Cardiac muscle cell (in vitro differentiated cells and primary cell): Measurements from ENCODE around the gene AK2. TPM values are rescaled to one million over a fixed set of nuclear protein-coding genes. Genes with fewer than 3 reads are reported as not detected.

ENCODE experiments used
- DNase-seq, 2 donors: peaks; one replicate each; pipeline versions ENCODE4 v3.0.0 to v3.0.0-alpha.2; 2010 to 2017; ENCODE audit warnings: low read depth in 1 of 2, low spot score in 1 of 2
- H3K27ac ChIP-seq: fragments of 200-600 bp; sonication (generic); 2 replicates; pipeline ENCODE4 v1.5.1; 2016
- H3K27me3 ChIP-seq: fragments of 200-600 bp; sonication (generic); 2 replicates; pipeline ENCODE4 v1.6.0; 2016; ENCODE audit warnings: control low read depth
- H3K36me3 ChIP-seq: fragments of 200-600 bp; sonication (generic); 2 replicates; pipeline ENCODE4 v1.5.1; 2016; ENCODE audit warnings: control low read depth
- H3K4me1 ChIP-seq: fragments of 200-600 bp; sonication (generic); 2 replicates; pipeline ENCODE4 v1.8.1; 2017; ENCODE audit warnings: low read depth, mild to moderate bottlenecking, mixed run types
- H3K4me3 ChIP-seq: fragments of 200-600 bp; sonication (generic); 2 replicates; pipeline ENCODE4 v1.5.1; 2016; ENCODE audit warnings: mild to moderate bottlenecking
- H3K9me3 ChIP-seq: fragments of 200-600 bp; sonication (generic); 2 replicates; pipeline ENCODE4 v1.5.1; 2017; ENCODE audit warnings: low read depth, mild to moderate bottlenecking, control low read depth
- CTCF ChIP-seq: IDR thresholded peaks from 2 replicates; pipeline ENCODE4 v1.5.1; 2012; ENCODE audit warnings: low read depth, mild to moderate bottlenecking, low read length
- polyA plus RNA-seq: library from polyadenylated mRNA; unstranded; fragments of >200 nt; fragmentation: Nextera tagmentation; extraction: Ambion mirVana; gene quantifications from 2 replicates; pipeline ENCODE4 v1.2.1, GENCODE V29; 2016
- total RNA-seq: library from RNA; depleted of rRNA; stranded (reverse); fragments of >200 nt; gene quantifications from 2 replicates; pipeline ENCODE4 v1.2.3, GENCODE V29; 2016

AK2 gene
- total and polyA plus RNA-seq, 2 experiments from 2014 or later, result 201 to 281 TPM

GRCh38 chr1:33032126-33032869 lies 4.4 kb downstream of the AK2 start:
- no peaks in the 10 kb centered on the region for H3K27me3 ChIP-seq
- no peaks in the 10 kb centered on the region for H3K9me3 ChIP-seq
- no peak overlapping the region for H3K27ac ChIP-seq
- TF ChIP-seq CTCF, result no peak
- peaks cover 3% of the 10 kb centered on the region for H3K36me3 ChIP-seq
- no peak overlapping the region for H3K4me3 ChIP-seq
- no peak for DNase-seq
- H3K4me1 ChIP-seq, result peaks cover 24% of the 10 kb centered on the region

DNA sequence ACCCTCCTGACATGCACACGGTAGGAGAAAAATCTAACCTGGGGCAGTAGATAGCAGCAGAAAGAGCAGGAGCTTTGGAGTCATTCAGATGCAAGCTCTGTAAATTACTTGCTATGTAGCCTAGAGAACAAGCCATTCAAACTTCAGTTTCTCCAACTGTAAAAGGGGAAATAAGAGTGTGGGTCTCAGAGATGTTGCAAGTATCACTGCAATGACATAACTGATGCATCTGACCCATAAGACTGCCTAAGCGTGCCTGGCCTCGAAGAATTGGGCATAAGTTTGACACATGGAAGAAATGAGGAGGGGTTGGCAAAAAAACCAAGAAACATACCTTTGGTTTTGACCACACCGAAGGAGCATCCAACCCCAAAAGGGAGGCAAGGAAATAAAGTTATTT lies 5.2 kb downstream of the AK2 start:
- H3K27me3 ChIP-seq, result no peaks in the 10 kb centered on the region
- no peak overlapping the region for H3K27ac ChIP-seq
- H3K36me3 ChIP-seq, result peaks cover 3% of the 10 kb centered on the region
- peaks cover 30% of the 10 kb centered on the region for H3K4me1 ChIP-seq
- no peak overlapping the region for H3K4me3 ChIP-seq
- DNase-seq, result no peak
- no peak for TF ChIP-seq CTCF
- no peaks in the 10 kb centered on the region for H3K9me3 ChIP-seq

- Histone ChIP-seq H3K36me3 (peaks cover 3% of the 10 kb centered on the region), H3K9me3 (no peaks in the 10 kb centered on the region), H3K4me3 (no peak overlapping the region), H3K4me1 (peaks cover 27% of the 10 kb centered on the region), H3K27me3 (no peaks in the 10 kb centered on the region), H3K27ac (no peak overlapping the region)
- peak; percentile 44 to 83 for DNase-seq
- TF ChIP-seq CTCF, result no peak
These were observed 6.1 kb downstream of the AK2 start for GRCh38 chr1:33030575-33030974.

DNA sequence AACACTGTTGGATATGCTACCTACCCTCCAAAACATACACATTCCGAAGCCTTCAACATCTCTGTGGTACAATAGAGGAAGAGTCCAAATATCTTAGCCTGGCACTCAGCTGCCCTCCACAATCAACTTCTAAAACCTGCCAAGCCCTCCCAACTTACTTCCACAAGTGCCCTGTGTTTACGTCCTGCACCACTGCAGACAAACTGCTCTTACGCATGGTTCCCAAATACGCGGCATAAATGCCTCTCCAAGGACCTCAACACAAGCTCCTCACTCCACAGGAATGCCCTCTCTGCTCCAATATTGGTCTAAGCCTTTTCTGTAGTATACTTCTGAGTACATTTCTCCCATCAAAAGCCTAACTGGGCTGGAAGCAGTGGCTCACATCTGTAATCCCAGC lies 6.8 kb downstream of the AK2 start:
- peaks cover 22% of the 10 kb centered on the region for H3K4me1 ChIP-seq
- TF ChIP-seq CTCF, result no peak
- no peak for DNase-seq
- H3K4me3 ChIP-seq, result no peak overlapping the region
- no peak overlapping the region for H3K27ac ChIP-seq
- H3K36me3 ChIP-seq, result peaks cover 3% of the 10 kb centered on the region
- no peaks in the 10 kb centered on the region for H3K9me3 ChIP-seq
- H3K27me3 ChIP-seq, result no peaks in the 10 kb centered on the region

DNA sequence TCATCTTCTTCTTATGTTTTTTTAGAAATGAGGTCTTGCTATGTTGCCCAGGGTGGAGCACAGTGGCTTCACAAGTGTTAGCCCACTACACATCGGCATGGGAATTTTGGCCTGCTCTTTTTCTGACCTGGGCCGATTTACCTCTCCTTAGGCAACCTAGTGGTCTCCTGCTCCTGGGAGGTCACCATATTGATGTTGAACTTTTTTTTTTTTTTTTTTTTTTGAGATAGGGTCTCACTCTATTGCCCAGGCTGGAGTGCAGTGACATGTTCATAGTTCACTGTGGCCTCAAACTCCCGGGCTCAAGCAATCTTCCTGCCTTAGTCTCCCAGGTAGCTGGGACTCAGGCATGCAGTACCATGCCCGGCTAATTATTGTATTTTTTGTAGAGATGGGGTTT lies 7.5 kb downstream of the AK2 start:
- no peak for TF ChIP-seq CTCF
- Histone ChIP-seq H3K9me3 (no peaks in the 10 kb centered on the region), H3K4me3 (no peak overlapping the region), H3K4me1 (peaks cover 22% of the 10 kb centered on the region), H3K36me3 (no peaks in the 10 kb centered on the region), H3K27ac (no peak overlapping the region), H3K27me3 (no peaks in the 10 kb centered on the region)
- no peak for DNase-seq
